GM13976 (cell line): ENCODE measurements around the gene ADCY6.
A peak's percentile ranks its signal among the peaks of the same experiment; 100 is the strongest.

Source experiments
- DNase-seq: peaks from one replicate; pipeline ENCODE4 v3.0.0; 2012; ENCODE audit warnings: low spot score
- in situ Hi-C: fragments of 300-500 bp; cut with MboI; formaldehyde crosslinking; loops from one replicate; pipeline ENCODE4 v1.12.0; 2022; ENCODE audit warnings: low sequenced_read_pairs, mixed read lengths, inconsistent platforms; ENCODE audit not compliant: unreplicated experiment
- TF ChIP-seq, protein P1 (sequence below): IDR thresholded peaks from 2 replicates; pipeline ENCODE4 v1.5.1; 2012; ENCODE audit warnings: borderline replicate concordance, mild to moderate bottlenecking; ENCODE audit not compliant: insufficient read depth; ENCODE audit errors: extremely low read depth, missing control alignments, control extremely low read depth

ADCY6 gene

DNA sequence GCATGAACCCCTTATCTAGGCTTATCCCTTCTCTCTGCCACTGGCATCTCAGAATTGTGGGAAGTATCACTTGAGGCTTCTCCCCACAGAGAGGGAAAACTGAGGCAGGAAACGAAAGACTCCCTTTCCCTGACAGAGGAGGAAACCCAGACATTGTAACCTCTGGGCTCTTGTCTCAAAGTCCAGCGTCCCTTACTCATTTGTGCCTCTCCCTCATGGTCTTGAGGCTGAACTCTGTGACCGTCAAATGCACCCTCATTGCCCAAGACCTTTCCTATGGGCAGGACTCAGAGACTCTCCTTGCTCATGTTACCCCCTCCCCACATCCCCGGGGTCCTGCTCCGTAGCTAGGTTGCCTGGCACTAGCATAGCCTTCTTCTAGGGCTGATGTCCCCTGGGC lies 33.2 kb upstream of the ADCY6 start:
- DNase-seq, result no peak
- in situ Hi-C loops, result no loop called here
- TF ChIP-seq, protein P1, sequence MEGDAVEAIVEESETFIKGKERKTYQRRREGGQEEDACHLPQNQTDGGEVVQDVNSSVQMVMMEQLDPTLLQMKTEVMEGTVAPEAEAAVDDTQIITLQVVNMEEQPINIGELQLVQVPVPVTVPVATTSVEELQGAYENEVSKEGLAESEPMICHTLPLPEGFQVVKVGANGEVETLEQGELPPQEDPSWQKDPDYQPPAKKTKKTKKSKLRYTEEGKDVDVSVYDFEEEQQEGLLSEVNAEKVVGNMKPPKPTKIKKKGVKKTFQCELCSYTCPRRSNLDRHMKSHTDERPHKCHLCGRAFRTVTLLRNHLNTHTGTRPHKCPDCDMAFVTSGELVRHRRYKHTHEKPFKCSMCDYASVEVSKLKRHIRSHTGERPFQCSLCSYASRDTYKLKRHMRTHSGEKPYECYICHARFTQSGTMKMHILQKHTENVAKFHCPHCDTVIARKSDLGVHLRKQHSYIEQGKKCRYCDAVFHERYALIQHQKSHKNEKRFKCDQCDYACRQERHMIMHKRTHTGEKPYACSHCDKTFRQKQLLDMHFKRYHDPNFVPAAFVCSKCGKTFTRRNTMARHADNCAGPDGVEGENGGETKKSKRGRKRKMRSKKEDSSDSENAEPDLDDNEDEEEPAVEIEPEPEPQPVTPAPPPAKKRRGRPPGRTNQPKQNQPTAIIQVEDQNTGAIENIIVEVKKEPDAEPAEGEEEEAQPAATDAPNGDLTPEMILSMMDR, result no peak

DNA sequence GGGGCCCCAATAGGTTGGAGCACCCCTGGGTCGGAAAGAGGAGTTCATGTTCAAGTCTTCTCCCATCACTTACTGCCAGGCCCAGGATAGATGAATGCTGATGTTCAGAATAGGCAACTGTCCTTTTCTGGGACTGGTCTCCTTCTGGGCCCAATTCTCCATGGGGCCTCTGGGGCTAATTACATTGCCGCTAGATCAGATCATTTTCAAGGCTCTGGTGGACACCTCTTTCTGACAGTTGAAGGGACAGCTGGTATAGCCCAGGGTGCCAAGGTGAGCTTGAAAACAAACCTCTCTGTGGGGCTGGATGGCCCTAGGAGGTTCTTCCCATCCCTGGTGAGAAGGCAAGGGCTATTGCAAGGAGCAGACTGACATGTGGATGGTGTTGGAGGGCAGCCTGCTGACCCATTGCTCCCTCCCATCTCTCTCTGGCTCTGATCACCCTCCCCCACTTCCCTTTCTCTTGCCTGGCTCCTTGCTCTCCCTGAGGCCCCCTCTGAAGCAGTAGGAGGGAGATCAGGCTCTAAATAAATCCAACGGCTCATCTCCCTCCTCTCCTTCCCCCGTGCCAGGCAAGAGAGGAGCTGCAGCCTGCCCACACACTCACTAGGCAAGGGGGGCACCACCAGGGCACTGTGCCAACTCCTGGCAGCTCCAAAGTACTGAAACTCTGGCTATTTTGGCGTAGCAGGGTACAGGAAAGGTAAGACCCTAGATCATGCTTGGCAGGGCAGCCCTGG lies 31.3 kb upstream of the ADCY6 start:
- no peak for DNase-seq
- in situ Hi-C loops, result no loop called here
- TF ChIP-seq, protein P1, result no peak

DNA sequence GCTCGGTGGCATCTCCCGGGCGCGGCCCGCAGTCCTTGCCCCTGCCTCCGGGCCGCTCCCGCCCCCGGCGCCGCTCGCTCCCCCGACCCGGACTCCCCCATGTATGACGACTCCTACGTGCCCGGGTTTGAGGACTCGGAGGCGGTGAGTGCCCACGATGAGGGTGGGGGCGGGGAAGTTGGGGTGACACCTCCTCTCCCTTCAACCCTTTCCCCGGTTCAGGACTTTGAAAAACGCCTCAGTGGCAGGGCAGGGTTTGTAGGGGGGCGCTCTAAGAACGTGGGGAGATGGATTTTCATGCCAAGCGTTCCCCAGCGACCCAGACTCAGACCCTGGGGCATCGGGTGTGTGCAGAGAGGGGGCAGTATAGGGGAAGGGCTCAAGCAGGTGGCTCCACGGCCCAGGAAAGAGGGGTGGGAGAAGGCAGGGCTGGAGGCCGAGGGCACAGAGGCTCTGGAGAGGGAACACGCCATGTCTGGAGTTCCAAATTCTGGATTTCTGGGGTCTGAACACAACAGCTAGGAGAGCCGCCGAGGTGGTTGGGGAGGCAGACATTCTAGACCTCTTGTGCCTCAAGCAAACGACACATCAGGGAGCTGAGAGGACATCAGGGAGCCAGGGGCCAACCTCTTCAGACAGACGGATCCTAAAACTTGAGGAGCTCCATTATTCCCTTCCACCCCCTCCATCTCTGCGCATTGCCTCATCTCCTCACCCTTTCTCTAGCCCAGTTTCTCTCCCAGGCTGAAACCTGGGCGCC lies 30.1 kb upstream of the ADCY6 start:
- in situ Hi-C loops, result no loop called here
- peak; percentile 56 for DNase-seq
- TF ChIP-seq, protein P1, result peak; percentile 30

DNA sequence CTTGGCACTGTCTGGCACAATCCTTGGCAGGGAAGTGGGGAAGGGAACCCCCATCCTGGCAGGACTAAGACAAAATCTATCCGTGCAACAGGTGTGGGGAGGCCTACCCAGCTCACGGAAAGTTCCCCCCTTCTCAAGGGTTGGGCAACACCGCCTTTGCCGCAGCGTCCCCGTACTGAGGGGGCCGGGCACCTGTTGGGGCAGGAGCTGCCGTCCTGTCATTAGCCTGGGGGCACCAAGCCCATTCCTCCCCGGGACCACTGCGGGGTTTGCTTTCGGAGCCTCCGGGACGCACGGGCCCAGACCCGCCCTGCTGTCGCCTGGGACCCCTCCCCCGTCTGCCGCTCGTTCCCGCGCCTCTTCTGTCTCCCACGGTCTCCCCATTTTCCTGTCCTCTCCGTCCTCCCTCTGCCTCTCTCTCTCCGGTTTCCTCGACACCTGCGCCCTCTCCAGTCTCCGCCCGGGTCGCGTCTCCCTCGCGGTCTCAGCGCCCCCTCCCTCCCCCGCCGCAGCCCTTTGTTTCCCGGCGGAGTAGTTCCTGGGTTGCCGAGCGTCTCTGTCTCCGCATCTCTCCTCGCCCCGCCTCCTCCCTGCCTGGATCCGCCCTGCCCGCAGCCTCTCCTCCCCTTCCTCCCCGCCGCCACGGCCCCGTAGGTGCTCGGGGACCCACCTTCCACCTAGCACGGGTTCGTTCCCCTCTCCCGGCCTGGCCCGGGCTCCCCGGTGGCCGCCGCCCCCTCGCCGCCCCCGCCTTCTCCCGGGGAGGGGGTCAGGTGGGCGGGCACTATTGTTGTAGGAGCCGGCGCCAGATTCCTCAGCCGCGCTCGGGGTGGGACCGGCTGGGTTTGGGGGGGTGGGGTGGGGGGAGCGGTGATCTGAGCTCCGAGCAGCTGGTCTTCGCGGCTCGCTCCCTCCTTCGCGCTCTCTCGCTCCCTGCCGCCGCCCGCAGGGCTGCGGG lies 29.3 kb upstream of the ADCY6 start, which contains the start of gene CACNB3:
Gene CACNB3, plus strand, starts transcription at position 624 of the 958 bp plus-strand sequence. CDS start 434 bp downstream, outside the sequence.
- in situ Hi-C loops, result no loop called here
- DNase-seq, result peak; percentile 86
- TF ChIP-seq, protein P1, result no peak

DNA sequence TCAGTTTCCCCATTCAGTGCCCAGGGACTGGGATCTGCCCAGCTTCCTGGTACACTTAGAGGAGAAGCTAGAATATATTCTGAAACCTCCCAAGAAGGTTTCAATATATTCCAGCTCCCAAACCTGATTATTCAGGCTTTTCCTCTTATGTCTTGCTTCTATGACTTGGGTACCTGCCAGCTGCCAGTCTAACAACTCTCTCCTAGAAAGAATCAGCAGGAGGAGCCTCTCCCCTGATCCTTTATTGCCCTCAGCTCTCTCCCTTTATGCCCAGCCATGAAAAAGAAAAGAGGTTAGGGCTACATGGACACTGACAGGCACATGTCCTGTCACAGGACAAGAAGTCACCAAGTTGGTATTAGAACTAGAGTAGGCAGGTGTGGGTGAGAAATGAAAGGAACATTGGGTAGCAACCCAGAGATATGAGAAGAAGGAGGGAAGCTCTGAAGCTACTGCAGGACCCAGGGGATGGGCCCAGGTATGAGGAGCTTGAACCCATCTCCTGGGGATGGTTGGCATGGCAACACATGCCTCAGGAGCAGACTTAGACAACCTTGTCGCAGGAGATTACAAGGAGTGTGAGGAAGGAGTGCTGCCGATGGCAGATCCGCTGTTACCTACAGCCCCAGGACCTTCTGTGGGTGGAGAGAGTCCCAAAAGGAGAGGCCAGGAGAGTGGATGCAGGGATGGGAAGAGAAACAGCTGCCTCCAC lies 27.4 kb upstream of the ADCY6 start:
- DNase-seq, result no peak
- in situ Hi-C loops, result no loop called here
- TF ChIP-seq, protein P1, result no peak
